ENCODE results near the gene ITGB2.

ITGB2 gene

GRCh38 chr21:44899768-44900558 is 20.7 kb downstream of the ITGB2 start:
- no peak for TF ChIP-seq SIN3A (IDR thresholded peaks at IDR 0.05; ENCODE audit: borderline replicate concordance, insufficient read depth, low read length)

GRCh38 chr21:44898851-44899767 is 21.6 kb downstream of the ITGB2 start:
- no peak for TF ChIP-seq POLR2AphosphoS5 (IDR thresholded peaks at IDR 0.05; ENCODE audit: low read depth, low read length)
- no peak for TF ChIP-seq SIN3A (IDR thresholded peaks at IDR 0.05; ENCODE audit: borderline replicate concordance, insufficient read depth, low read length)
- no peak for TF ChIP-seq TAF1 (IDR thresholded peaks at IDR 0.05; ENCODE audit: borderline replicate concordance, insufficient read depth, low read length)
- TF ChIP-seq FOXP2 (optimal IDR thresholded peaks at IDR 0.05; ENCODE audit: borderline replicate concordance, extremely low read depth, extremely low read length, insufficient read depth) = no peak
- no peak for TF ChIP-seq REST (IDR thresholded peaks at IDR 0.05; ENCODE audit: insufficient read depth in 1 of 2, low read depth in 2 of 2, low read length in 2 of 2)

DNA sequence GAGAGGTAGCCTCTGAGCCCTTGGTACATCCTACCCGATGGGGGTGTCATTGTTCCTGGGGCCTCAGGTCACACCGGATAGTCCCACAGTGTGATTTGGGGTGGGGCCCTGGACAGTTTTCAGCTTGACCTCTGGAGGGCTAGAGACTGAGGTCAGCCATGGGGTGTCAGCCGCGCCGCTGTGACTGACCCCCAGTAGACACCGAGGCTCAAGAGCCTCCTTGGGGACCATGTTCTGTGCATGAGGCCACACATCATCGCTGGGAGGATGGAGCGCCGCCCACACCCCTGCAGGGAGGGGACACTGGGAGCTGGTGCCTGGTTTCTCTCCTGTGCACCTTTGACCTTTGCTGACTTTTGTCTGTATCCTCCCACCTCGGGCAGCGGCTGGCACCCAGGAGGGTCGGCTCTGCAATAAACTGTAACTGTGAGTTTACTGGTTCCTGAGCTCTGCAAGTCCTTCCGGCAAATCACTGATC is 22.6 kb downstream of the ITGB2 start:
- TF ChIP-seq TAF1 (IDR thresholded peaks at IDR 0.05; ENCODE audit: borderline replicate concordance, insufficient read depth, low read length) (no peak), REST (IDR thresholded peaks at IDR 0.05; ENCODE audit: insufficient read depth in 1 of 2, low read depth in 2 of 2, low read length in 2 of 2) (no peak), SIN3A (IDR thresholded peaks at IDR 0.05; ENCODE audit: borderline replicate concordance, insufficient read depth, low read length) (no peak), POLR2AphosphoS5 (IDR thresholded peaks at IDR 0.05; ENCODE audit: low read depth, low read length) (no peak), FOXP2 (optimal IDR thresholded peaks at IDR 0.05; ENCODE audit: borderline replicate concordance, extremely low read depth, extremely low read length, insufficient read depth) (no peak)

DNA sequence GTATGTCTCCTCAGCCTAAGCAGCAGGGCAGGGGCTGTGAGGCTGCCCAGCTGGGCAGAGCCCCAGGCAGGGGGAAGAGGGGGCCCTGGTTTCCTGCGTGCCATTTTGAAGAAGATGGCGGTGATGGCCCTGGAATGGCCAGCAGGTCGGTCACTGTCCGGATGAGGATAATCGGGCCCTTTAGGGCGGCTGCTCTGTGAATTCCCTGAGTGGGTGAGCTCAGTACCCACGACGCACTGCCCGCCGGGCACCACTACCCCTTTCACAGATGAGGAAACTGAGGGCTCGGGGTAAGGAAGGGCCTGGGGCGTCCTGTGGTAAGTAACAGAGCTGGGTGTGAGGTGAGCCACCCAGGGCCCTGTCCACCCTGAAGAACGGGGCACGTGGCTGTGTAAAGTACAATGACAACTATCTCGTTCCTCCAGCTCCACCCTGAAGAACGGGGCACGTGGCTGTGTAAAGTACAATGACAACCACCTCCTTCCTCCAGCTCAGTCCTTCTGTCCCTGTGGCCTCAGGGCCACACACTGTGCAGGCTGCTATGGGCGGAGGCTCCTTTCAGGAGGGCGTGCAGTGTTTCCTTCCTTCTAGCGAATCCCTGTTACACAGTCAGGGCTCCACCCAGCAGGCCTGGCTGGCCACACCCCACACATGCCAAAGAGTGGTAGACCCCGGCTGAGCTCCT is 23.2 kb downstream of the ITGB2 start:
- TF ChIP-seq REST (IDR thresholded peaks at IDR 0.05; ENCODE audit: insufficient read depth in 1 of 2, low read depth in 2 of 2, low read length in 2 of 2) = no peak
- TF ChIP-seq SIN3A (IDR thresholded peaks at IDR 0.05; ENCODE audit: borderline replicate concordance, insufficient read depth, low read length) = no peak
- no peak for TF ChIP-seq POLR2AphosphoS5 (IDR thresholded peaks at IDR 0.05; ENCODE audit: low read depth, low read length)
- no peak for TF ChIP-seq FOXP2 (optimal IDR thresholded peaks at IDR 0.05; ENCODE audit: borderline replicate concordance, extremely low read depth, extremely low read length, insufficient read depth)
- TF ChIP-seq TAF1 (IDR thresholded peaks at IDR 0.05; ENCODE audit: borderline replicate concordance, insufficient read depth, low read length) = no peak

All from PFSK-1 (cell line).